Stimulated activated CD4-positive, alpha-beta T cell treated with anti-CD3 and anti-CD28 coated beads, Interleukin-15, amount 100 ng/mL, for 1 hour (primary cell): ENCODE data around the gene EMILIN3.

Experiments
- DNase-seq, 2 donors: peaks; one replicate each; pipeline ENCODE4 v3.0.0-alpha.2; 2020; ENCODE audit warnings: low read depth in 1 of 2, low spot score in 1 of 2

Gene EMILIN3

GRCh38 chr20:41366546-41367392 lies at the start of gene EMILIN3:
TSS of gene EMILIN3 (minus strand) at chr20:41366818. CDS start at chr20:41366634, 184 bp downstream.
- no peak for DNase-seq

GRCh38 chr20:41415191-41415590 lies 48.6 kb upstream of the EMILIN3 start:
- DNase-seq = no peak

GRCh38 chr20:41413169-41413568 lies 46.6 kb upstream of the EMILIN3 start:
- DNase-seq = no peak

GRCh38 chr20:41412324-41413120 lies 45.9 kb upstream of the EMILIN3 start:
- no peak for DNase-seq

GRCh38 chr20:41411391-41411847 lies 44.8 kb upstream of the EMILIN3 start:
- DNase-seq = no peak

GRCh38 chr20:41408986-41409385 lies 42.4 kb upstream of the EMILIN3 start:
- DNase-seq = no peak

GRCh38 chr20:41408156-41408794 lies 41.7 kb upstream of the EMILIN3 start:
- no peak for DNase-seq

GRCh38 chr20:41407607-41408006 lies 41.0 kb upstream of the EMILIN3 start:
- no peak for DNase-seq

- DNase-seq = no peak
Measured at GRCh38 chr20:41406896-41407444, 40.4 kb upstream of the EMILIN3 start.

- no peak for DNase-seq
Measured at GRCh38 chr20:41406353-41406752, 39.7 kb upstream of the EMILIN3 start.

GRCh38 chr20:41405436-41405835 lies 38.8 kb upstream of the EMILIN3 start:
- DNase-seq = no peak

GRCh38 chr20:41403604-41404003 lies 37.0 kb upstream of the EMILIN3 start:
- DNase-seq = no peak

GRCh38 chr20:41398408-41398807 lies 31.8 kb upstream of the EMILIN3 start:
- DNase-seq = no peak

- DNase-seq = no peak
Measured at GRCh38 chr20:41395667-41396664, 29.3 kb upstream of the EMILIN3 start.

GRCh38 chr20:41394931-41395666 lies 28.5 kb upstream of the EMILIN3 start:
- DNase-seq = no peak

- DNase-seq = no peak
Measured at GRCh38 chr20:41394081-41394480, 27.5 kb upstream of the EMILIN3 start.

- DNase-seq = no peak
Measured at GRCh38 chr20:41393705-41394066, 27.1 kb upstream of the EMILIN3 start.

GRCh38 chr20:41392871-41393704 lies 26.5 kb upstream of the EMILIN3 start:
- DNase-seq = no peak

- DNase-seq = no peak
Measured at GRCh38 chr20:41392295-41392694, 25.7 kb upstream of the EMILIN3 start.
